ENCODE data around the gene CYTH3.

DNA sequence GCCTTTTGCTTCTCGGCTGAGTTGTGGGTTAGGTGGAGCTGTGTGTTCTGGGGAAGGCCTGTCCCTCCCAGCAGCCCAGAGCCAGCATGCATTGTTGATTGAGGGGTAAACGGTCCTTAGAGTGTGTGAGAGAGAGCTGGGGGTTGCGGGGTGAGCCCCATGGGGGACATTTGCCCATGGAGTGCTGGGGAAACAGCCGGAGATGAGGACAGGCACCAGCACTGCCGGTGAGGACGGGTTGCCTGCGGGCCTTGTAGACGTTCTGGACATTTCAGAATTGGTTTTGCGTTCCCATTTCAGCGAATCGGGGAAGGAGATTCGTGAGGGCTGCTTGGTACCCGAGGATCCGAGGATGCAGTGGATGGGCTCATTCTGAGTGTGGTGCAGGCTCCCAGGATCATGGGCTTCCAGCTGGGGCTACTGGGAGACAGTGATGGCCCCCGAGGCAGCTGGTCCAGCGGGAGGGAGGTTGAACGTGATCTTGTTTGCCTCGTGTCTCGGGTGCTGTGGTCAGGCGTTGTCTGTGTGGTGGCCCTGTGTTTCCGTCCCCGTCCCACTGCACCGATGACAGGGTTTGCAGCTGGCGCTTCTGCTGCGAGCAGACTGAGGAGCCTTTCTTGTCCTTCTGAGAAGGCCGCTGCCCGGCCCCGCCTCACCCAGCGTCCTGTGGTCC lies 113.9 kb downstream of the CYTH3 start:
- TF ChIP-seq, protein P1, sequence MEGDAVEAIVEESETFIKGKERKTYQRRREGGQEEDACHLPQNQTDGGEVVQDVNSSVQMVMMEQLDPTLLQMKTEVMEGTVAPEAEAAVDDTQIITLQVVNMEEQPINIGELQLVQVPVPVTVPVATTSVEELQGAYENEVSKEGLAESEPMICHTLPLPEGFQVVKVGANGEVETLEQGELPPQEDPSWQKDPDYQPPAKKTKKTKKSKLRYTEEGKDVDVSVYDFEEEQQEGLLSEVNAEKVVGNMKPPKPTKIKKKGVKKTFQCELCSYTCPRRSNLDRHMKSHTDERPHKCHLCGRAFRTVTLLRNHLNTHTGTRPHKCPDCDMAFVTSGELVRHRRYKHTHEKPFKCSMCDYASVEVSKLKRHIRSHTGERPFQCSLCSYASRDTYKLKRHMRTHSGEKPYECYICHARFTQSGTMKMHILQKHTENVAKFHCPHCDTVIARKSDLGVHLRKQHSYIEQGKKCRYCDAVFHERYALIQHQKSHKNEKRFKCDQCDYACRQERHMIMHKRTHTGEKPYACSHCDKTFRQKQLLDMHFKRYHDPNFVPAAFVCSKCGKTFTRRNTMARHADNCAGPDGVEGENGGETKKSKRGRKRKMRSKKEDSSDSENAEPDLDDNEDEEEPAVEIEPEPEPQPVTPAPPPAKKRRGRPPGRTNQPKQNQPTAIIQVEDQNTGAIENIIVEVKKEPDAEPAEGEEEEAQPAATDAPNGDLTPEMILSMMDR (IDR thresholded peaks at IDR 0.05; ENCODE audit: extremely low read depth in 1 of 2, insufficient read depth in 1 of 2, low read depth in 1 of 2, low read length in 2 of 2): no peak
- TF ChIP-seq EZH2 (IDR thresholded peaks at IDR 0.05; ENCODE audit: borderline replicate concordance, low read depth, low read length, severe bottlenecking) (no peak), POLR2A (IDR thresholded peaks at IDR 0.05; ENCODE audit: low read depth, low read length) (no peak)

Data from endothelial cell of umbilical vein (primary cell).